Adrenal gland (tissue), 12 donors: ENCODE measurements around the gene COQ5. TPM values are rescaled to one million over a fixed set of nuclear protein-coding genes. Genes with fewer than 3 reads are reported as not detected.

Experiments used
- DNase-seq, 7 donors: peaks; one replicate each; pipeline ENCODE4 v3.0.0-alpha.2; 2019 to 2020
- H3K27ac ChIP-seq, 5 donors: fragments of 200-600 bp; sonication (generic) in 4 of 5; 1 replicate in 3 of 5; 2 replicates in 2 of 5; pipeline versions ENCODE4 v1.5.1 to v1.8.0; 2016 to 2020; ENCODE audit warnings: mild to moderate bottlenecking in 1 of 5
- H3K27me3 ChIP-seq: fragments of 200-600 bp; 2 replicates; pipeline ENCODE4 v1.8.0; 2021
- H3K36me3 ChIP-seq, 2 donors: fragments of 200-600 bp; replicated peaks in 1 of 2; 1 replicate in 1 of 2; 2 replicates in 1 of 2; pipeline versions ENCODE4 v1.5.1 to v1.8.0; 2018 to 2022
- H3K4me1 ChIP-seq, 2 donors: fragments of 200-600 bp; replicated peaks in 1 of 2; 1 replicate in 1 of 2; 2 replicates in 1 of 2; pipeline versions ENCODE4 v1.5.1 to v1.8.0; 2018 to 2021
- H3K4me3 ChIP-seq, 4 donors: fragments of 200-600 bp; sonication (generic) in 3 of 4; one replicate each; pipeline ENCODE4 v1.5.1; 2016 to 2018
- H3K9me3 ChIP-seq, 3 donors: fragments of 200-600 bp; sonication (generic) in 1 of 3; replicated peaks in 1 of 3; 1 replicate in 2 of 3; 2 replicates in 1 of 3; pipeline versions ENCODE4 v1.5.1 to v1.8.0; 2016 to 2021
- POLR2A ChIP-seq, 2 donors: fragments of 450-650 bp; IDR thresholded peaks; one replicate each; pipeline ENCODE4 v1.6.1; 2017; ENCODE audit warnings: antibody characterized with exemption in 2 of 2, mild to moderate bottlenecking in 2 of 2, moderate library complexity in 1 of 2
- WGBS, 4 donors: extraction: QIAGEN DNeasy Blood & Tissue Kit in 2 of 4; methylation state at CpG; one replicate each; pipeline versions ENCODE4 v1.1.5 to v1.1.7; 2013 to 2017; 5-methylcytosine and 5-hydroxymethylcytosine counted together
- intact Hi-C, 2 donors: fragments of 100-400 bp; cut with DNase I; formaldehyde crosslinking; loops; one replicate each; pipeline versions ENCODE4 v1.14.1 to v1.15.0; 2022 to 2023
- polyA plus RNA-seq, 3 donors: library from polyadenylated mRNA; stranded (reverse); fragments of 200-250 nt in 2 of 3; fragments of 350-450 nt in 1 of 3; fragmentation: Illumina TruSeq in 1 of 3; extraction: RNeasy Lipid Tissue Mini Kit (QIAGEN cat#74804) in 1 of 3; gene quantifications; one replicate each; pipeline ENCODE4 v1.2.3, GENCODE V29; 2013 to 2014
- total RNA-seq, 9 donors: library from RNA; depleted of rRNA in 4 of 9; stranded (reverse); fragments of >200 nt in 4 of 9; fragments of 120-200 nt in 1 of 9; fragmentation: NEBNext Ultra II Directional in 1 of 9; extraction: Animal tissue kit (Norgen Biotek cat#: 25700) in 1 of 9; gene quantifications; one replicate each; pipeline versions ENCODE4 v1.1.0 to v1.2.4, GENCODE V29; 2013 to 2023
- TF ChIP-seq, protein P1 (sequence below), 6 experiments: fragments of 450-650 bp in 4 of 6; fragments of 200-600 bp in 2 of 6; sonication (generic) in 1 of 6; IDR thresholded peaks; 1 replicate in 5 of 6; 2 replicates in 1 of 6; pipeline versions ENCODE4 v1.5.1 to v1.8.0; 2016 to 2021; ENCODE audit warnings: antibody characterized with exemption in 6 of 6, mild to moderate bottlenecking in 2 of 6, moderate library complexity in 1 of 6
- donor health status: healthy with polysubstance abuse.
- donor health status: Bipolar disorder and iron deficiency.
- donor health status: DM: yes; HTN: yes; CAD: no.
- donor health status: DM: no; HTN: no; CAD: no.
- donor health status: DM: no; HTN: no; CAD: no.
- donor health status: DM: yes; HTN: yes; CAD: no.

COQ5 gene
- total and polyA plus RNA-seq, 12 donors = 24.9 to 74.4 (median 34.7) TPM

DNA sequence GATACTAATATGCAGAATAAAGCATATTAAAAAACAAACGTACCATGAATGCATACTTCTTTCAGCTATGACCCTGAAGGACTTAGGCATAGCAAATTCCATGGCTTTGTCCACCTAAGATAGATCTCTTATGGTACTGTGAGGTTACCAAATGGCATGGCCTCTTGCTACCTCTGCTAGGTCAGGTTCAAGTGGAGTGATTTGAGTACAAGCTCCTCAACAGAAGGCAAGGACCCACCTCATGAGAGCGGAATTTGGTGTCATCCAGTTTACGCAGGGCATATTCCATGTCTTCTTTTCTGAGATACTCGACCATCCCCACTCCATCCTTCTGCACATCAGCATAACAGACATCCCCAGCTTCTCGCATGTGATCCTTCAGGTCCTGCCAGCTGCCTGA lies 65.2 kb downstream of the COQ5 start:
- Histone ChIP-seq H3K4me3 (no peak overlapping the region), H3K9me3 (no peaks in the 10 kb centered on the region), H3K27me3 (no peaks in the 10 kb centered on the region), H3K27ac (no peak overlapping the region), H3K4me1 (peaks cover 0 to 23% of the 10 kb centered on the region in 2 donors), H3K36me3 (peaks cover 0 to 69% of the 10 kb centered on the region in 2 donors)
- 78 to 86% (median 81%) methylated on average over 5 of the region's 5 CpGs for WGBS, 4 donors
- intact Hi-C loops = loop anchor here in 1 of 2 donors (10.0 kb wide), 1 partner anchor 101 kb away; no protein-coding TSS in a partner anchor
- TF ChIP-seq, protein P1, sequence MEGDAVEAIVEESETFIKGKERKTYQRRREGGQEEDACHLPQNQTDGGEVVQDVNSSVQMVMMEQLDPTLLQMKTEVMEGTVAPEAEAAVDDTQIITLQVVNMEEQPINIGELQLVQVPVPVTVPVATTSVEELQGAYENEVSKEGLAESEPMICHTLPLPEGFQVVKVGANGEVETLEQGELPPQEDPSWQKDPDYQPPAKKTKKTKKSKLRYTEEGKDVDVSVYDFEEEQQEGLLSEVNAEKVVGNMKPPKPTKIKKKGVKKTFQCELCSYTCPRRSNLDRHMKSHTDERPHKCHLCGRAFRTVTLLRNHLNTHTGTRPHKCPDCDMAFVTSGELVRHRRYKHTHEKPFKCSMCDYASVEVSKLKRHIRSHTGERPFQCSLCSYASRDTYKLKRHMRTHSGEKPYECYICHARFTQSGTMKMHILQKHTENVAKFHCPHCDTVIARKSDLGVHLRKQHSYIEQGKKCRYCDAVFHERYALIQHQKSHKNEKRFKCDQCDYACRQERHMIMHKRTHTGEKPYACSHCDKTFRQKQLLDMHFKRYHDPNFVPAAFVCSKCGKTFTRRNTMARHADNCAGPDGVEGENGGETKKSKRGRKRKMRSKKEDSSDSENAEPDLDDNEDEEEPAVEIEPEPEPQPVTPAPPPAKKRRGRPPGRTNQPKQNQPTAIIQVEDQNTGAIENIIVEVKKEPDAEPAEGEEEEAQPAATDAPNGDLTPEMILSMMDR (IDR thresholded peaks at IDR 0.05) = no peak
- no peak for TF ChIP-seq POLR2A (IDR thresholded peaks at IDR 0.05)
- no peak for DNase-seq

DNA sequence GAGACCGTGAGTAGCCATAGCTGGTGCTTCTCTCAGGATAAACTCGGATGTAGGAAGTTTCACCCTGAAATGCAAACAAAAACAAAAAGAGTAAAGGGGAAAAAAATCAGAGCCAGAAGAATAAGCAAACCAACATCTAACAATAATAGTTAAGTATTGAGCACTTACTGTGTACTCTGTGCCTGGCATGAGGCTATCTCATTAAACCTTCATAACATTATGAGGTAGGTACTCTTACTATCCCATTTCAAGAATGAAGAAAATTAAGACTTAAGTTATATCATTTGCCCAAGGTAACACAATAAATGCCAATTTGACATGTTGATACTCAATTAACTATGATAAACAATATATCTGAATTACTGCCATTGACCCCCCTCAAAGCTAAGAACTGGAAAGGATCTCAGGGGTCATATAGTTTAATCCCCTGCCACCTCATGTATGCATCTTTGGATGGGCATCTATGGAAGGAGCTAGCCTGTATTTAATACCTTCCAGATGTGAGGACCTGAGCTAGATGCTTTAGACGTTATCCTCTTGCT lies 66.8 kb downstream of the COQ5 start:
- intact Hi-C loops = loop anchor here in 1 of 2 donors (10.0 kb wide), 1 partner anchor 103 kb away; no protein-coding TSS in a partner anchor
- H3K27me3 ChIP-seq = no peaks in the 10 kb centered on the region
- H3K4me1 ChIP-seq = peaks cover 0 to 15% of the 10 kb centered on the region in 2 donors
- peaks cover 0 to 84% of the 10 kb centered on the region in 2 donors for H3K36me3 ChIP-seq
- WGBS, 4 donors = 73 to 79% (median 78%) methylated on average over 3 of the region's 3 CpGs
- no peak overlapping the region for H3K27ac ChIP-seq
- no peak for TF ChIP-seq POLR2A (IDR thresholded peaks at IDR 0.05)
- TF ChIP-seq, protein P1 (IDR thresholded peaks at IDR 0.05) = no peak
- no peak for DNase-seq
- H3K9me3 ChIP-seq = no peaks in the 10 kb centered on the region
- H3K4me3 ChIP-seq = no peak overlapping the region

DNA sequence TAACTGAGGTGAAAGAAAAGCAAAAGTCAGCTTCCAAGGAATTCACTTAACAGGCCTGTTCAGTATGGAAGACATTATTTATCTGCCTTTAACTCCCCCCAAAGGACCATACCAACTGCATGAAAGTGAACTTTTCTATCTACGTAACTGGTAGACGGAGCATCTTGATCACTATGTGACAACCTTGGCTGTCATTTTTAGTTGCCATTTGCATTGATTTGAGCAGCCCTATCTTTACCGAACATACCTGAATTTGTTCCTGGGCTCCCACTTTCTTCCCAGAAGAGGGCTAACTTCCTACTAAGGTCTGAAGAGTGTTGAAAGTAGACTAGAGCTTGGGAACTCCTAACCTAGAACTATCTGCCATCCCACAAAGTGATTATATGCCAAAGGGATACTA lies 68.8 kb downstream of the COQ5 start:
- no peak for DNase-seq
- no peak overlapping the region for H3K27ac ChIP-seq
- no peaks in the 10 kb centered on the region for H3K27me3 ChIP-seq
- TF ChIP-seq, protein P1 (IDR thresholded peaks at IDR 0.05) = no peak
- no peak for TF ChIP-seq POLR2A (IDR thresholded peaks at IDR 0.05)
- peaks cover 0 to 90% of the 10 kb centered on the region in 2 donors for H3K36me3 ChIP-seq
- H3K4me3 ChIP-seq = no peak overlapping the region
- 84 to 90% (median 88%) methylated on average over 3 of the region's 3 CpGs for WGBS, 4 donors
- H3K4me1 ChIP-seq = no peaks in the 10 kb centered on the region
- no peaks in the 10 kb centered on the region for H3K9me3 ChIP-seq
- intact Hi-C loops = loop anchor here in 1 of 2 donors (10.0 kb wide), 1 partner anchor 105 kb away; no protein-coding TSS in a partner anchor

DNA sequence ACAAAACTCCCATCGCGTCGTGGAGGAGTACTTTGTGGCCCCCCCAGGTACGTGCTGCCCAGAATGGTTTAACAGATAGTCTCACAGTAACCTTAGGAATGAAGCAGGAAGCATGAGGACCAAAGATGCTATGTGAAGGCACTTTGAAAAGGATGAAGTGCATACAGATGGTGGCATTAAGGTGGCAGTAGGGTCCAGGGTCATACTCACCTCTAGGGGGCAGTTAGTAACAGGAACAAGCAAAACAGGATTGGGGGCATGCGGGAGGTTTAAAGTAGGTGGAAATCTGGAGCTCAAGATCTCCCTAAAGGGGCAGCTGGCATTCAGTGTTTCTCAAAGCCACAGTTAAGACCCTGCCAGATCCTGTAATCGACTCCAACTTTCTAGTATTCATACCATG lies 71.8 kb downstream of the COQ5 start:
- H3K4me1 ChIP-seq = no peaks in the 10 kb centered on the region
- H3K9me3 ChIP-seq = no peaks in the 10 kb centered on the region
- H3K4me3 ChIP-seq = no peak overlapping the region
- H3K27ac ChIP-seq = no peak overlapping the region
- DNase-seq = no peak
- H3K27me3 ChIP-seq = no peaks in the 10 kb centered on the region
- 78 to 81% (median 81%) methylated on average over 6 of the region's 6 CpGs for WGBS, 4 donors
- intact Hi-C loops = no loop called here
- peaks cover 0 to 60% of the 10 kb centered on the region in 2 donors for H3K36me3 ChIP-seq
- TF ChIP-seq POLR2A (IDR thresholded peaks at IDR 0.05) = no peak
- TF ChIP-seq, protein P1 (IDR thresholded peaks at IDR 0.05) = peak in 1 of 6 experiments; percentile 9
